K562 (cell line): ENCODE data around the gene THBS2. TPM values are rescaled to one million over a fixed set of nuclear protein-coding genes. Genes with fewer than 3 reads are reported as not detected.

Source experiments
- ATAC-seq: fragments of 200-7000 bp; cut with Tn5 transposase; 3 replicates; pipeline ENCODE4 v1.9.1; 2020; ENCODE audit warnings: moderate library complexity
- BruUV-seq: library from RNA; stranded (reverse); fragments of 400-500 nt; replicated peaks from 2 replicates; lab custom pipeline; 2021; lab: Mats Ljungman, UMichigan
- CTCF ChIA-PET: fragments of 300-600 bp; formaldehyde crosslinking; extraction: SDS; loops from one replicate; lab custom pipeline; 2021; ENCODE audit warnings: low intra/inter-chr PET ratio; lab: Yijun Ruan, JAX
- POLR2A ChIA-PET: fragments of 300-600, 350-650 bp; sonication (Branson Sonifier 250); formaldehyde crosslinking; extraction: SDS; loops from one replicate; lab custom pipeline; 2021; ENCODE audit warnings: antibody characterized with exemption, inconsistent platforms; lab: Yijun Ruan, JAX
- DNase-seq, 4 experiments: peaks; one replicate each; pipeline versions ENCODE4 v3.0.0 to v3.0.0-alpha.2; 2011 to 2018; ENCODE audit warnings: low spot score in 3 of 4, mixed read lengths in 3 of 4; ENCODE audit errors: extremely low read depth in 1 of 4
- FAIRE-seq: peaks from 2 replicates; lab custom pipeline; 2011; peaks lifted over from hg19 to GRCh38; lab: Jason Lieb, UNC
- H2AFZ ChIP-seq: 2 replicates; pipeline ENCODE4 v1.6.0; 2011; ENCODE audit warnings: low read depth, low read length, control low read depth, inconsistent platforms
- H3K27ac ChIP-seq: fragments of 200-600 bp; 3 replicates; pipeline ENCODE4 v1.8.0; 2011; ENCODE audit warnings: low read depth, mild to moderate bottlenecking, control low read depth, inconsistent platforms, low read length, moderate library complexity, mixed read lengths; ENCODE audit errors: extremely low read depth
- H3K27me3 ChIP-seq, 2 experiments: fragments of 300-600 bp in 1 of 2; 2 replicates in 1 of 2; 3 replicates in 1 of 2; pipeline versions ENCODE4 v1.6.0 to v1.8.0; 2011; ENCODE audit warnings: inconsistent platforms in 2 of 2, low read length in 2 of 2, mild to moderate bottlenecking in 1 of 2, mixed read lengths in 1 of 2, moderate library complexity in 1 of 2; ENCODE audit not compliant: control insufficient read depth in 2 of 2, insufficient read depth in 2 of 2
- H3K36me3 ChIP-seq: fragments of 300-600 bp; 3 replicates; pipeline ENCODE4 v1.8.0; 2011; ENCODE audit warnings: mild to moderate bottlenecking, low read length, inconsistent platforms; ENCODE audit not compliant: control insufficient read depth, insufficient read depth
- H3K4me1 ChIP-seq, 2 experiments: fragments of 200-600 bp in 1 of 2; replicated peaks in 1 of 2; 2 replicates in 1 of 2; 3 replicates in 1 of 2; pipeline versions ENCODE4 v1.5.1 to v1.8.0; 2011; ENCODE audit warnings: inconsistent platforms in 2 of 2, low read length in 2 of 2, mild to moderate bottlenecking in 1 of 2, mixed read lengths in 1 of 2, moderate library complexity in 1 of 2; ENCODE audit not compliant: control insufficient read depth in 2 of 2, insufficient read depth in 2 of 2
- H3K4me2 ChIP-seq: 2 replicates; pipeline ENCODE4 v1.6.1; 2011; ENCODE audit warnings: low read length, control low read depth, inconsistent platforms, mixed read lengths; ENCODE audit not compliant: insufficient read depth
- H3K4me3 ChIP-seq: fragments of 200-600 bp; sonication (generic), shearing (Covaris generic); 2 replicates; pipeline ENCODE4 v1.5.1; 2016; ENCODE audit warnings: control low read depth, inconsistent platforms
- H3K79me2 ChIP-seq: fragments of 200-600 bp; 3 replicates; pipeline ENCODE4 v1.8.0; 2011; ENCODE audit warnings: low read length, inconsistent platforms; ENCODE audit not compliant: control insufficient read depth, insufficient read depth
- H3K9ac ChIP-seq, 2 experiments: 2 replicates each; pipeline versions ENCODE4 v1.6.0 to v1.6.1; 2011; ENCODE audit warnings: low read depth in 2 of 2, low read length in 2 of 2, control low read depth in 1 of 2, inconsistent platforms in 1 of 2, mild to moderate bottlenecking in 1 of 2, mixed read lengths in 1 of 2; ENCODE audit not compliant: insufficient read depth in 1 of 2
- H3K9me1 ChIP-seq: one replicate; pipeline ENCODE4 v1.6.0; 2011; ENCODE audit warnings: inconsistent platforms, mild to moderate bottlenecking, low read length, moderate library complexity; ENCODE audit not compliant: control insufficient read depth, insufficient read depth
- H3K9me3 ChIP-seq: replicated peaks from 2 replicates; pipeline ENCODE4 v1.5.1; 2011; ENCODE audit warnings: low read depth, low read length, inconsistent platforms; ENCODE audit not compliant: control insufficient read depth, insufficient read depth
- H4K20me1 ChIP-seq: replicated peaks from 2 replicates; pipeline ENCODE4 v1.6.1; 2011; ENCODE audit warnings: low read length, inconsistent platforms, mixed read lengths; ENCODE audit not compliant: control insufficient read depth, insufficient read depth
- ADNP ChIP-seq: fragments of 200-800 bp; sonication (Bioruptor generic); IDR thresholded peaks from 2 replicates; pipeline ENCODE4 v1.6.1; 2016; ENCODE audit warnings: missing genetic modification characterization, missing compliant biosample characterization
- C11orf30 ChIP-seq: fragments of 450-650 bp; IDR thresholded peaks from 2 replicates; pipeline ENCODE4 v1.6.1; 2016; ENCODE audit warnings: low read depth, mild to moderate bottlenecking
- FOXA3 ChIP-seq, 2 experiments: fragments of 450-650 bp in 1 of 2; sonication (generic) in 1 of 2; formaldehyde crosslinking; IDR thresholded peaks in 1 of 2; conservative IDR thresholded peaks in 1 of 2; 2 replicates each; pipeline versions ENCODE4 v1.4.0 to v1.8.0; 2020 to 2022; ENCODE audit warnings: mild to moderate bottlenecking in 2 of 2, missing genetic modification reagents in 1 of 2
- HEY1 ChIP-seq: fragments of 250-450 bp; sonication (Bioruptor Pico); IDR thresholded peaks from 2 replicates; pipeline ENCODE4 v1.5.0; 2020; ENCODE audit warnings: mild to moderate bottlenecking, moderate library complexity, borderline replicate concordance
- HNRNPL ChIP-seq: fragments of 200-400 bp; formaldehyde crosslinking; IDR thresholded peaks from 2 replicates; pipeline ENCODE4 v1.6.1; 2017; ENCODE audit warnings: low read depth, mild to moderate bottlenecking, low read length
- IFI16 ChIP-seq: fragments of 250-450 bp; sonication (Bioruptor Pico); IDR thresholded peaks from 2 replicates; pipeline ENCODE4 v2.1.2; 2022; ENCODE audit warnings: mild to moderate bottlenecking, inconsistent platforms
- IRF2 ChIP-seq: sonication (generic); formaldehyde crosslinking; IDR thresholded peaks from 2 replicates; pipeline ENCODE4 v1.8.1; 2022; ENCODE audit warnings: mild to moderate bottlenecking, missing genetic modification reagents
- MTA2 ChIP-seq: fragments of 450-650 bp; IDR thresholded peaks from 2 replicates; pipeline ENCODE4 v1.6.1; 2016; ENCODE audit warnings: low read depth
- POLR2H ChIP-seq: IDR thresholded peaks from 2 replicates; pipeline ENCODE4 v1.6.1; 2016; ENCODE audit warnings: missing genetic modification characterization, low read depth, mild to moderate bottlenecking, control low read depth, missing compliant biosample characterization, moderate library complexity
- RAD21 ChIP-seq, 2 experiments: fragments of 250-450 bp in 1 of 2; fragments of 450-650 bp in 1 of 2; sonication (Bioruptor Pico) in 1 of 2; formaldehyde crosslinking in 1 of 2; IDR thresholded peaks in 1 of 2; conservative IDR thresholded peaks in 1 of 2; 2 replicates each; pipeline versions ENCODE4 v1.4.0 to v1.8.0; 2020 to 2022; ENCODE audit warnings: mild to moderate bottlenecking in 2 of 2, moderate library complexity in 1 of 2
- RBM22 ChIP-seq: fragments of 200-400 bp; formaldehyde crosslinking; IDR thresholded peaks from 2 replicates; pipeline ENCODE4 v1.6.1; 2018; ENCODE audit warnings: low read length, low read depth; ENCODE audit not compliant: poor library complexity, severe bottlenecking
- SAFB2 ChIP-seq: fragments of 200-400 bp; formaldehyde crosslinking; IDR thresholded peaks from 2 replicates; pipeline ENCODE4 v1.6.1; 2018; ENCODE audit warnings: borderline replicate concordance, low read length, low read depth, moderate library complexity; ENCODE audit not compliant: severe bottlenecking
- SIRT6 ChIP-seq: IDR thresholded peaks from one replicate; pipeline ENCODE4 v1.6.1; 2012; ENCODE audit warnings: low read depth, mild to moderate bottlenecking, control low read depth, inconsistent platforms, low read length, moderate library complexity
- STAT5A ChIP-seq: IDR thresholded peaks from 2 replicates; pipeline ENCODE4 v1.6.1; 2012; ENCODE audit warnings: low read length, inconsistent platforms, borderline replicate concordance
- SUPT5H ChIP-seq: fragments of 450-650 bp; IDR thresholded peaks from 2 replicates; pipeline ENCODE4 v1.6.1; 2016
- ZBTB8A ChIP-seq: fragments of 450-650 bp; IDR thresholded peaks from 2 replicates; pipeline ENCODE4 v1.6.1; 2018; ENCODE audit warnings: mild to moderate bottlenecking, moderate library complexity; ENCODE audit not compliant: partially characterized antibody
- ZNF311 ChIP-seq: fragments of 250-450 bp; sonication (Bioruptor Pico); IDR thresholded peaks from 2 replicates; pipeline ENCODE4 v1.4.0; 2020; ENCODE audit warnings: mild to moderate bottlenecking, moderate library complexity
- ZNF444 ChIP-seq: fragments of 250-450 bp; sonication (Bioruptor Pico); IDR thresholded peaks from 2 replicates; pipeline ENCODE4 v1.4.0; 2020; ENCODE audit warnings: mild to moderate bottlenecking, moderate library complexity
- WGBS: fragments of 100-300 bp; shearing (Covaris generic); methylation state at CpG from one replicate; pipeline ENCODE4 v1.1.6; 2016; ENCODE audit warnings: low coverage, mixed read lengths; ENCODE audit not compliant: insufficient coverage; ENCODE audit errors: missing lambda C conversion rate; 5-methylcytosine and 5-hydroxymethylcytosine counted together
- in situ Hi-C: fragments of 300-500 bp; cut with MboI; formaldehyde crosslinking; loops from 4 replicates; pipeline ENCODE4 v1.15.0; 2018; ENCODE audit warnings: inconsistent platforms, mixed read lengths
- intact Hi-C: fragments of 100-400 bp; cut with micrococcal nuclease; formaldehyde crosslinking; loops from 2 replicates; pipeline ENCODE4 v1.14.2; 2022
- polyA plus RNA-seq, 8 experiments: library from polyadenylated mRNA; depleted of rRNA in 4 of 8; stranded (reverse) in 5 of 8; unstranded in 3 of 8; fragments of >200 nt; fragmentation: Nextera tagmentation in 2 of 8; fragmentation: Illumina TruSeq in 1 of 8; extraction: Ambion mirVana in 2 of 8; extraction: Trizol in 1 of 8; gene quantifications; 2 replicates each; pipeline versions ENCODE4 v1.2.1 to v1.2.3, GENCODE V29; 2011 to 2014; ENCODE audit warnings: inconsistent platforms in 1 of 8, missing spikeins in 1 of 8
- total RNA-seq, 7 experiments: library from RNA; depleted of rRNA in 6 of 7; stranded (reverse); fragments of >200 nt in 6 of 7; fragmentation: Illumina TruSeq in 2 of 7; extraction: Trizol in 2 of 7; gene quantifications; 2 replicates each; pipeline versions ENCODE4 v1.2.1 to v1.2.3, GENCODE V29; 2011 to 2021; ENCODE audit warnings: low replicate concordance in 1 of 7
- TF ChIP-seq, protein P1 (sequence below): fragments of 450-650 bp; IDR thresholded peaks from 2 replicates; pipeline ENCODE4 v1.6.1; 2017; ENCODE audit warnings: antibody characterized with exemption, mild to moderate bottlenecking

THBS2 gene
- total and polyA plus RNA-seq, 9 of the 15 experiments (the other 6 are each of a cell fraction or from before 2014, with no cell fraction given), result 0.03 to 0.11 (median 0.03) TPM; not detected in 6

GRCh38 chr6:169266746-169267591 lies 13.3 kb upstream of the THBS2 start:
- BruUV-seq, result no TSS peak
- Histone ChIP-seq H3K79me2 (no peaks in the 10 kb centered on the region), H3K36me3 (no peaks in the 10 kb centered on the region), H3K4me2 (no peak overlapping the region), H3K9ac (no peak overlapping the region), H3K4me3 (no peak overlapping the region), H4K20me1 (no peaks in the 10 kb centered on the region; the same call in 1 of the 2 replicates), H3K27ac (no peak overlapping the region)
- peak; percentile 35 for FAIRE-seq
- no peak for DNase-seq
- no peak for ATAC-seq
- POLR2A ChIA-PET, result no interaction called here
- intact Hi-C loops, result no loop called here
- under 1% methylated on average over 15 of the region's 15 CpGs for WGBS
- CTCF ChIA-PET, result no interaction called here
- TF ChIP-seq, protein P1, sequence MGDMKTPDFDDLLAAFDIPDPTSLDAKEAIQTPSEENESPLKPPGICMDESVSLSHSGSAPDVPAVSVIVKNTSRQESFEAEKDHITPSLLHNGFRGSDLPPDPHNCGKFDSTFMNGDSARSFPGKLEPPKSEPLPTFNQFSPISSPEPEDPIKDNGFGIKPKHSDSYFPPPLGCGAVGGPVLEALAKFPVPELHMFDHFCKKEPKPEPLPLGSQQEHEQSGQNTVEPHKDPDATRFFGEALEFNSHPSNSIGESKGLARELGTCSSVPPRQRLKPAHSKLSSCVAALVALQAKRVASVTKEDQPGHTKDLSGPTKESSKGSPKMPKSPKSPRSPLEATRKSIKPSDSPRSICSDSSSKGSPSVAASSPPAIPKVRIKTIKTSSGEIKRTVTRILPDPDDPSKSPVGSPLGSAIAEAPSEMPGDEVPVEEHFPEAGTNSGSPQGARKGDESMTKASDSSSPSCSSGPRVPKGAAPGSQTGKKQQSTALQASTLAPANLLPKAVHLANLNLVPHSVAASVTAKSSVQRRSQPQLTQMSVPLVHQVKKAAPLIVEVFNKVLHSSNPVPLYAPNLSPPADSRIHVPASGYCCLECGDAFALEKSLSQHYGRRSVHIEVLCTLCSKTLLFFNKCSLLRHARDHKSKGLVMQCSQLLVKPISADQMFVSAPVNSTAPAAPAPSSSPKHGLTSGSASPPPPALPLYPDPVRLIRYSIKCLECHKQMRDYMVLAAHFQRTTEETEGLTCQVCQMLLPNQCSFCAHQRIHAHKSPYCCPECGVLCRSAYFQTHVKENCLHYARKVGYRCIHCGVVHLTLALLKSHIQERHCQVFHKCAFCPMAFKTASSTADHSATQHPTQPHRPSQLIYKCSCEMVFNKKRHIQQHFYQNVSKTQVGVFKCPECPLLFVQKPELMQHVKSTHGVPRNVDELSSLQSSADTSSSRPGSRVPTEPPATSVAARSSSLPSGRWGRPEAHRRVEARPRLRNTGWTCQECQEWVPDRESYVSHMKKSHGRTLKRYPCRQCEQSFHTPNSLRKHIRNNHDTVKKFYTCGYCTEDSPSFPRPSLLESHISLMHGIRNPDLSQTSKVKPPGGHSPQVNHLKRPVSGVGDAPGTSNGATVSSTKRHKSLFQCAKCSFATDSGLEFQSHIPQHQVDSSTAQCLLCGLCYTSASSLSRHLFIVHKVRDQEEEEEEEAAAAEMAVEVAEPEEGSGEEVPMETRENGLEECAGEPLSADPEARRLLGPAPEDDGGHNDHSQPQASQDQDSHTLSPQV, result no peak
- no peak for TF ChIP-seq POLR2H
- no peak for TF ChIP-seq MTA2
- no peak for TF ChIP-seq HEY1
- TF ChIP-seq C11orf30, result no peak
- no peak for TF ChIP-seq RAD21 (CRISPR knock-in tag; conservative IDR thresholded peaks at IDR 0.05 in 1 of 2, IDR thresholded peaks at IDR 0.05 in 1 of 2)
- TF ChIP-seq IRF2 (CRISPR knock-in tag), result no peak
- no peak for TF ChIP-seq ADNP (tag)
- no peak for TF ChIP-seq RBM22
- no peak for TF ChIP-seq IFI16 (CRISPR knock-in tag)
- no peak for TF ChIP-seq SAFB2
- TF ChIP-seq FOXA3 (CRISPR knock-in tag; conservative IDR thresholded peaks at IDR 0.05 in 1 of 2, IDR thresholded peaks at IDR 0.05 in 1 of 2), result no peak
- no peak for TF ChIP-seq ZNF311 (CRISPR knock-in tag)
- no peak for TF ChIP-seq STAT5A
- TF ChIP-seq SIRT6, result no peak
- TF ChIP-seq ZNF444 (CRISPR knock-in tag), result no peak
- TF ChIP-seq HNRNPL, result no peak
- no peak for TF ChIP-seq ZBTB8A
- TF ChIP-seq SUPT5H, result no peak
- TF ChIP-seq, all 486 proteins: peak for 0
- Histone ChIP-seq H3K27me3 (peaks cover 18 to 55% of the 10 kb centered on the region in 2 experiments; a peak in 4 of 5 replicates), H2AFZ (no peak overlapping the region), H3K9me3 (no peaks in the 10 kb centered on the region), H3K4me1 (no peaks in the 10 kb centered on the region), H3K9me1 (no peaks in the 10 kb centered on the region)
- in situ Hi-C loops, result no loop called here
